Smooth muscle cell (in vitro differentiated cells): ENCODE measurements around the gene PPP1R11. TPM values are rescaled to one million over a fixed set of nuclear protein-coding genes. Genes with fewer than 3 reads are reported as not detected.
A peak's percentile ranks its signal among the peaks of the same experiment; 100 is the strongest.

Source experiments
- DNase-seq: peaks from one replicate; lab custom pipeline; 2025; ENCODE audit not compliant: unreplicated experiment; lab: John Stamatoyannopoulos, UW
- H2AFZ ChIP-seq: fragments of 200-600 bp; sonication (generic); 2 replicates; pipeline ENCODE4 v1.6.0; 2016; ENCODE audit warnings: antibody characterized with exemption, low read depth, mild to moderate bottlenecking
- H3F3A ChIP-seq: fragments of 200-600 bp; sonication (generic); 2 replicates; pipeline ENCODE4 v1.6.0; 2017; ENCODE audit warnings: antibody characterized with exemption, low read depth
- H3K27ac ChIP-seq: fragments of 200-600 bp; sonication (generic); 2 replicates; pipeline ENCODE4 v1.5.1; 2016; ENCODE audit warnings: low read depth, mild to moderate bottlenecking
- H3K27me3 ChIP-seq: fragments of 200-600 bp; sonication (generic); 2 replicates; pipeline ENCODE4 v1.6.1; 2016; ENCODE audit warnings: low read depth, mild to moderate bottlenecking
- H3K36me3 ChIP-seq: fragments of 200-600 bp; sonication (generic); 2 replicates; pipeline ENCODE4 v1.5.1; 2016; ENCODE audit warnings: low read depth
- H3K4me1 ChIP-seq: fragments of 200-600 bp; sonication (generic); 2 replicates; pipeline ENCODE4 v1.5.1; 2016; ENCODE audit warnings: low read depth
- H3K4me2 ChIP-seq: fragments of 200-600 bp; sonication (generic); 2 replicates; pipeline ENCODE4 v1.6.0; 2016; ENCODE audit warnings: mild to moderate bottlenecking
- H3K4me3 ChIP-seq: fragments of 200-600 bp; sonication (generic); 2 replicates; pipeline ENCODE4 v1.5.1; 2016; ENCODE audit warnings: mild to moderate bottlenecking
- H3K79me2 ChIP-seq: fragments of 200-600 bp; sonication (generic); 2 replicates; pipeline ENCODE4 v1.6.0; 2016; ENCODE audit warnings: low read depth, mild to moderate bottlenecking
- H3K9ac ChIP-seq: fragments of 200-600 bp; sonication (generic); 2 replicates; pipeline ENCODE4 v1.6.0; 2016; ENCODE audit warnings: low read depth
- H3K9me3 ChIP-seq: fragments of 200-600 bp; sonication (generic); replicated peaks from 2 replicates; pipeline ENCODE4 v1.5.1; 2016; ENCODE audit warnings: low read depth
- H4K20me1 ChIP-seq: fragments of 200-600 bp; sonication (generic); 2 replicates; pipeline ENCODE4 v1.6.0; 2016; ENCODE audit warnings: low read depth
- whole genome bisulfite sequencing: methylation state at CpG from one replicate; pipeline ENCODE4 v1.1.7; 2016; ENCODE audit warnings: low lambda C conversion rate; 5-methylcytosine and 5-hydroxymethylcytosine counted together
- polyA plus RNA-seq: library from polyadenylated mRNA; unstranded; fragments of >200 nt; fragmentation: Nextera tagmentation; extraction: Ambion mirVana; gene quantifications from 2 replicates; pipeline ENCODE4 v1.2.1, GENCODE V29; 2016
- total RNA-seq: library from RNA; depleted of rRNA; stranded (reverse); fragments of >200 nt; gene quantifications from 2 replicates; pipeline ENCODE4 v1.2.3, GENCODE V29; 2014
- TF ChIP-seq, protein P1 (sequence below): fragments of 200-600 bp; sonication (generic); IDR thresholded peaks from 2 replicates; pipeline ENCODE4 v1.5.1; 2017; ENCODE audit warnings: borderline replicate concordance, mild to moderate bottlenecking, antibody characterized with exemption; ENCODE audit not compliant: insufficient read depth, poor library complexity, severe bottlenecking

The PPP1R11 gene, protein sequence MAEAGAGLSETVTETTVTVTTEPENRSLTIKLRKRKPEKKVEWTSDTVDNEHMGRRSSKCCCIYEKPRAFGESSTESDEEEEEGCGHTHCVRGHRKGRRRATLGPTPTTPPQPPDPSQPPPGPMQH
- total RNA-seq (48.8 and 63.4 TPM in 2 replicates), polyA plus RNA-seq (76.8 and 80.2 TPM in 2 replicates)

DNA sequence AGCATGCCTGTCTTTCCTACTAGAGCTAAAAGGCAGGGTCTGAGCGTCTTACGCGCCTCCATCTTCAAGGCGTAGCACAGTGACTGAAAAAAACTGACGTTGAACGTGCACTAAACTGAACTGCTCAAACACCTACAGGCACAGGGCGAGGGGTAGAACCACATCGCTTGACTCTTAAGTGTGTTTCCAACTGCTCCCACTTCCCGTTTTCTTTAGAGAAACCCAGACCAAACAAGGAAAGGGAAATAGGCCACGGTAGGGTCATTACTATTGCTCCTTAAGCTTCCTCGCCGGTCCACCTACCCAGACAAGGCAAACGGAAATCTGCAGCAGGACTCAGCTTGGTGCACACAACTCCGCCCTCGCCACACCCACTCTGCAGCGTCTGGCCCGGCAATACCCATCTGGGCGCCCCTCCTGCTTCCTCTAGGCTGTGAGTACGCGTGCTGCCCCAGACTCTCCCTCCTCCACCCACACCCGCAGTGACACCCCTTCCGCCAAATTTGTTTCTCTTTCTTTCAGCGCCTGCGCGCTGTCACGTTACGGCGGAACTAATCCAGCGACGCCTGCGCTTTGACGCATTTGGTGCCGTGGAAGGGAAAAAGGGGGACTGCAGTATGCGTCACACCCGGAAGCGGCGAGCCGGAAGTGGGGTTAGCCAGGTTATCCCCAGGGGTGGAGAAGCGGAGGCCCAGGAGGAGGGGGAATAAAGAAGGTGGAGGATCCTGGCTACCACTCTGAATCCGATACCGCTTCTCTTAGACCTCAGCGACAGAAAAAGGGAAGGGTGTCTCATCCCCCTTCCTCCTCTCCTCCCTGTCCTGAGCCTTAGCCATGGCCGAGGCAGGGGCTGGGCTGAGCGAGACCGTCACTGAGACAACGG lies at the start of gene PPP1R11:
TSS of gene PPP1R11 (plus strand) at position 622 of the 883 bp plus-strand sequence. CDS start at position 835, 213 bp downstream.
- peak within 1 kb of the TSS; percentile 79 for H3K27ac ChIP-seq

DNA sequence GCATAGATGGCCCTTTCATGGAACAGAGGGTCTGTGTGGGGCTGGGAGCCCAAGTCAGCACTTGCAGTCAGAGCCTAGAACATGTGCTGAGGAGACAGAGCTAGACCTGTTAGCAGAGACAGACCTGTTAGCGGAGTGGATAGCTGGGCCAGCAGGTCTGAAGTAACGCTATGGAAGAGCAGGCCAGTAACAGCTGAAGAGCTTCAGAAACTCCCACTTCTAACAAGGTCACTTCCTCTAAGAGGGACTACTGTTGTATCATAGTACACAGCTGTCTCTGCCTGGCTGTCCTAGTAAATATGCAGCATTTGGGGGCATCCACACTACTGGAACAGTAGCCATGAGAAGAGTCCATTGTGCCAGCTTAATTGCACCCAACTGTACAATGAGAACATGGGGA lies 47.2 kb upstream of the PPP1R11 start:
- no peaks in the 10 kb centered on the region for H3K9me3 ChIP-seq
- no peaks in the 10 kb centered on the region for H3K4me1 ChIP-seq
- H4K20me1 ChIP-seq, result no peaks in the 10 kb centered on the region
- WGBS, result 97% methylated on average over 2 of the region's 2 CpGs
- no peak overlapping the region for H3K27ac ChIP-seq
- H3K4me3 ChIP-seq, result no peak overlapping the region
- no peaks in the 10 kb centered on the region for H3K79me2 ChIP-seq
- DNase-seq, result no peak
- H3F3A ChIP-seq, result no peaks in the 10 kb centered on the region
- H3K27me3 ChIP-seq, result no peaks in the 10 kb centered on the region
- H3K36me3 ChIP-seq, result no peaks in the 10 kb centered on the region
- H3K9ac ChIP-seq, result no peak overlapping the region
- no peak overlapping the region for H2AFZ ChIP-seq
- no peak overlapping the region for H3K4me2 ChIP-seq
- TF ChIP-seq, protein P1, sequence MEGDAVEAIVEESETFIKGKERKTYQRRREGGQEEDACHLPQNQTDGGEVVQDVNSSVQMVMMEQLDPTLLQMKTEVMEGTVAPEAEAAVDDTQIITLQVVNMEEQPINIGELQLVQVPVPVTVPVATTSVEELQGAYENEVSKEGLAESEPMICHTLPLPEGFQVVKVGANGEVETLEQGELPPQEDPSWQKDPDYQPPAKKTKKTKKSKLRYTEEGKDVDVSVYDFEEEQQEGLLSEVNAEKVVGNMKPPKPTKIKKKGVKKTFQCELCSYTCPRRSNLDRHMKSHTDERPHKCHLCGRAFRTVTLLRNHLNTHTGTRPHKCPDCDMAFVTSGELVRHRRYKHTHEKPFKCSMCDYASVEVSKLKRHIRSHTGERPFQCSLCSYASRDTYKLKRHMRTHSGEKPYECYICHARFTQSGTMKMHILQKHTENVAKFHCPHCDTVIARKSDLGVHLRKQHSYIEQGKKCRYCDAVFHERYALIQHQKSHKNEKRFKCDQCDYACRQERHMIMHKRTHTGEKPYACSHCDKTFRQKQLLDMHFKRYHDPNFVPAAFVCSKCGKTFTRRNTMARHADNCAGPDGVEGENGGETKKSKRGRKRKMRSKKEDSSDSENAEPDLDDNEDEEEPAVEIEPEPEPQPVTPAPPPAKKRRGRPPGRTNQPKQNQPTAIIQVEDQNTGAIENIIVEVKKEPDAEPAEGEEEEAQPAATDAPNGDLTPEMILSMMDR, result no peak

More for the DNA sequence above, at the start of gene PPP1R11:
- H3K4me2 ChIP-seq, result peak within 1 kb of the TSS; percentile 96
- H3K27me3 ChIP-seq, result peaks cover 18% of the 10 kb centered on the region
- H3K9me3 ChIP-seq, result no peaks in the 10 kb centered on the region
- under 1% methylated on average over 46 of the region's 46 CpGs for WGBS
- peaks cover 19% of the 10 kb centered on the region for H3K4me1 ChIP-seq
- peaks cover 8% of the 10 kb centered on the region for H3F3A ChIP-seq
- no peaks in the 10 kb centered on the region for H4K20me1 ChIP-seq
- peaks cover 22% of the 10 kb centered on the region for H3K79me2 ChIP-seq
- TF ChIP-seq, protein P1, result no peak
- no peaks in the 10 kb centered on the region for H3K36me3 ChIP-seq
- H2AFZ ChIP-seq, result peak within 1 kb of the TSS; percentile 81
- H3K4me3 ChIP-seq, result peak within 1 kb of the TSS; percentile 74
- peak; percentile 89 for DNase-seq
- peak within 1 kb of the TSS; percentile 81 for H3K9ac ChIP-seq

DNA sequence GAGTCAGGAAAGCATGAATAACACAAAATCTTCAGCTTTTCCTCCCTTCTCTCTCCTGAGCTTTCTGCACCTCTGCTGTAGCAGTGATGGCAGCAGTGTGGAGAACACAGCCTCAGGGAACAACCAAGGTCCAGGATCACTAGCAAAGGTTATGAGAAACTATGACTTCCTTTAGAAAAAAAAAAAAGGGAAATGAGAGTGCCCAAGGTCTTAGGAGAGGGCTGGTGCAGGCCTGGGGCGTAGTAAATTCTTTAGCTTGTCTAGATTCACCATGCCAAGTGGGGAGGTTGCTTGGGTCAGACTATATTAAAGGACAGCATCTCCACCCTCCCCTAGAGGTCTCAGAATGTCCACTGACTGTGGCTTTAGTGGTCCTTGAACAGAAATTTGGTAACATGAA lies 46.4 kb upstream of the PPP1R11 start:
- H3F3A ChIP-seq, result no peaks in the 10 kb centered on the region
- H3K4me2 ChIP-seq, result no peak overlapping the region
- no peaks in the 10 kb centered on the region for H3K9me3 ChIP-seq
- TF ChIP-seq, protein P1, result no peak
- no peaks in the 10 kb centered on the region for H3K79me2 ChIP-seq
- H3K27ac ChIP-seq, result no peak overlapping the region
- H3K27me3 ChIP-seq, result no peaks in the 10 kb centered on the region
- no peaks in the 10 kb centered on the region for H4K20me1 ChIP-seq
- no peaks in the 10 kb centered on the region for H3K36me3 ChIP-seq
- WGBS, result 91% methylated on average over 1 of the region's 1 CpG
- no peak overlapping the region for H2AFZ ChIP-seq
- H3K9ac ChIP-seq, result no peak overlapping the region
- DNase-seq, result no peak
- H3K4me1 ChIP-seq, result no peaks in the 10 kb centered on the region
- H3K4me3 ChIP-seq, result no peak overlapping the region
